Superior temporal gyrus (tissue), 1 donor: ENCODE data around the gene USP3.

Experiments used
- DNase-seq: peaks from one replicate; pipeline ENCODE4 v3.0.0-alpha.2; 2016; ENCODE audit errors: extremely low spot score

The USP3 gene

DNA sequence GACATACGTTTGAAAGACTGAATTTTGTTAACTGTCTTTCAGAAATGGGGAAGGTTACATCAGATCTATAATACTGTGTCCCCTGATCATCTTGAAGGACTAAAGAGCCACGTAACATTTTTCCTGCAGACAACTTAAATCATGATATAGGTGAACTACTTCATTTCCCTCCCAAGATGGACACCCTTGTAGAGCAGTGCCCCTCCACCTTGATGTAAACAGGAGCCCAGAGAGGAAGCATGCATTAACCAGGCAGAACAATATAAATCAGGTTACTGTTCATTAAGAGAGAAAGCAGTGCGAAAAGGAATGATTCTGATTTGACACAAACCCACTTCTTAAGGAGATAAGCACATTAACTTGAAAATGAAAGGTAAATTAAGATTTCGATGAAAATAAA lies 36.1 kb downstream of the USP3 start:
- DNase-seq = no peak

DNA sequence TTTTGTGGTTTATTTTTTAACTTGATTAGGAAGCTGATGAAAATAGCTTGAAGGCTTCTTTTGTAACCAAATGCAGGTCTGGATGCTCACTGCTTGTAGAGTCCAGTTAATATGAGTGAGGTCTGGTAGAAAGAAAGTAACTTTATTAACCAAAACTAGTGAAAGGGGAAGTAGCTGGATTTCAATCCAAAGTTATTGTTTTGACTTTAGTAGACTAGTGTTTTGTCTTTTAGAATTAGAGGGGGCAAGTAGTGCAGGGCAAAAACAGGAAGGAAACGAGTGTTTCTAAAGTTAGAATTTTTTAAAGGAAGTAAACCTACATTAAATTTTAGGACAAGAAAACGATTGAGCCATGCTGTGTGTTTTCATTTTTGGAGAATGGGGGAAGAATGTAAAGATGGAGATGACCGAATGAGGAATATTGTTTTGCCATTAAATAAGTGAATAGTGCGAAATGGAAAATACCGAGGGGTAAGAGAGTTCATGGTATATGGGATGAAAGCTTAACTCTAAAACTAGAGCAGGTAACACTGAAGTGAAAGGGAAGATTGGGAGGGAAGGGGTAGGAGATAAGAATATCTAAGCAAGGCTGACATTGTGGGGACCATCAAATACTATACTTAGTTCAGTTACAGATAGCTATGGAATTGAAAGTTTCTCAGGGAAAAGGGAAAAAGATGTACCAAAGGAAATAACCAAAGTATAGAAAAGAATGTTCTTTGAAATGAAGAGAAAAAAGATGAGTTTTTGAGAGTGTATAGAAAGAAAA lies 40.0 kb downstream of the USP3 start:
- no peak for DNase-seq

DNA sequence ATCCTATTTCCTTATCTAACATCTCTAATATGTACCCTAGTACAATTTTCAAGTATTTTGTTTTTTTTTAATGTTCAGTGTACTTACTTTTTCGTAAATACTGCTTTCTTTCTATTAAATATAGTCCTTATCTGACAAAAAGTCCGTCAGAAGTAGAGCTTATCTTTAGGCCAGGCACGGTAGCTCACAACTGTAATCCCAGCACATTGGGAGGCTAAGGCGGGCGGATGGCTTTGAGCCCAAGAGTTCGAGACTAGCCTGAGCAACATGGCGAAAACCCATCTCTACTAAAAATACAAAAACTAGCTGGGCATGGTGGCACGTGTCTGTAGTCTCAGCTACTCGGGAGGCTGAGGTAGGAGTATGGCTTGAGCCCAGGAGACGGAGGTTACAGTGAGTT lies 41.1 kb downstream of the USP3 start:
- no peak for DNase-seq

DNA sequence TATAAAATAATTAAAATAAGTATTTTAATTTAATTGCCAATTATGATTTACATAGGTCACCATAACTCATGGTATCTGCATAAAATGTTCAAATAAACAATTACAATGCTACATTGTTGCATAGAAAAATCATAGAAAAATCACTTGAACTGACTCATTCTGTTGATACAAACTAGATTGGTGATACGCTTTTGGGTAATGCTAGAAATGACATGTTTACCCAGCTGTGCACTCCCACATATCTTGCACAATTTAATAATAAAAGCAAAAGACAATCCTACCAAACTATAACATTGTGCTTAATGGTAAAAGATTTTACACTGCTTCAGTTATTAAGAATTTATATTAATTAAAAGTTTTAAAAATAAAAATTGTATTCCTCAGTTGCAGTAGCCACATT lies 47.0 kb downstream of the USP3 start:
- no peak for DNase-seq

DNA sequence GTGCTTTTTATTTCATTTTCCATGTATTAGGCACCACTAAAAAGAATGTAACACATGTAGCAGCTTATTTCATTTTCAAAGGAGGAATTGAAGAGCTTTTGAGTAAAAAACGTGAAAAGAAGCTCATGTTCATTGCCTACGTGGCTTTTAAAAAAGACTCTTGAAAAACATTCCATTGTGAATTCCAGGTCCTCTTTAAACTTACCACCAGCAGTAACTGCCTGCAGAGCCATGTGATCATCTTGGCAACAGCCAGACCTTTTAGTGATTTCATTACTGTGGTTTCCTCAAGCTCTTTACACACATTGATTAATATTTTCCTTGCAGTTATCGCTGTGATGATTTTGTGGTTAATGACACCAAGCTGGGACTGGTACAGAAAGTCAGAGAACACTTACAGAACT lies 49.0 kb downstream of the USP3 start:
- no peak for DNase-seq

DNA sequence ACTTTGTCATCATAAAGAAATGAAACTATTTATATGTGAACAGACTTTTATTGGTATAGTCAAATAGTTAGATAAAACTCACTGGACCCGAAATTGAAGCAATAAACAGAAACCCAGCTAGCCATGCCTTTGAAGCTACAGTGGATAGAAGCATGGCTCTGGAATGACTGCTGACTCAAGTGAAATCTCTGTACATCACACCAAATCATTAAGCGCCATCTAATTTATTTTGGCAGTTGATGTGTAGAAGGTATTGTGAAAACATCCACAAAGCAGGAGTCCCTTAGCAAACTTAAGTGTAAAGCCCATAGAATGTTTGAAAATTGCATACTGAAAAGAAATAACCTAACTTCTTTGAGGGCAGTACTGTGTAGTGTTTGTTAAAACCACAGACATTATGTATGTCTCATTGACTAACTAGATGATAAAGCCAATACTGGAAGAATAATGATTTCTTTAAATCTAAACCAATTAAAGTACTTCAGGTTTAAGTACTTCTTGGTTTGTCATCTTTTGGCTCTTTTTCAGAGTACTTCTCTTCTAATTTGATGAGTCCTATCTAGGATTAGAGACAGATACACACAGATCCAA lies 50.0 kb downstream of the USP3 start:
- no peak for DNase-seq

DNA sequence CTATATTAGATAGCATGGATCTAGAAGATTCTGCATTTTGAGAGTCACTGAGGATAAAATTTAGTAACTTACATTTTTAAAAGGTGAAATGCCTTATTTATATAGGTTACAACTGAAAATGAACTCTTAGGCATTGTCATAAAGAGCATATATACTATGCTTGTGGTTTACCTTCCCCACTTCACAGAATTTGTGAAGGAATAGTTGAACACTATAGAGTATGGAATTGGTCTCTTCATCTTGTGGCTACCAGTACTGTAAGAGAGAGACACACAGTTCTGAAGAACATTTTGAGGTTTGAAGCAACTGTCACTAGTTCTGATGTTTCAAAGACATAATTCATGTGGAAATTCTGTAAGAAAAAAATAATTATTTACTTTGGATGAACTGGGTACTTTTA lies 51.1 kb downstream of the USP3 start:
- no peak for DNase-seq

DNA sequence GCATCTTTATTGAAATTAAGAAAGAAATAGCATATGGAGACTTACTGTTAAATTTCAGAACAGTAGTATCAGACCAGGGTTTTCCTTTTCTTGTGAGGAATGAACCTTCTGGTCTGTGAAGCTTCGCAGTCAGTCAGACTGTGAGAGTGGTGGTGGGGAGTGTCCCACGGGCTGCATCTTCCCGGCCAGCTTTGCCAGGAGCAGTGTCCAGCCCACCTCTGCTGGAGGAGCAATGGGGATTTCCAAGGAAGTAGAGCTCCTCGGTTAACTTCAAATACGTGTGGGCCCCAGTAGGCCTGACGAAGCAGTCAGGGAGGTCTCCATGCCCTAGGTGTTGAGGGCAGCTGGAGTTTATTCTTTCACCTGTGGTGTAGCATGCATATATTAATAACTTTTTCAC lies 51.9 kb downstream of the USP3 start:
- no peak for DNase-seq

DNA sequence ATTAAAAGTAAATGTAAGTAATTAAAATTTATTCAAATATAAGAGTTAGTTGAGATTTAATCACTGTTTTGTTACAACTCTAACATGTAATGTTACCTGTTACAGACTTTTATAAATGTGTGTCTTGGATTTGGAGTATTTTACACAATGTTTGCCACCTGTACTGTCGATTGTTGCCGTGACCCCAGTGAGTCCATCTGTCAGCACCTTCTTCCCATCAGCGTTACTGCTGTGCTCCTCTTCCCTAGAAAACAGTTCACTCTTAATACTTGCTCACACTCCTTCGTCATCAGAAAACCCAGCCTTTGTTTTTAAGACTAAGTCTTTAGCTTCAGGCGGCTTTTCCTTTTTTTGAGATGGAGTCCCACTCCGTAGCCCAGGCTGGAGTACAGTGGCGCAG lies 52.3 kb downstream of the USP3 start:
- no peak for DNase-seq

DNA sequence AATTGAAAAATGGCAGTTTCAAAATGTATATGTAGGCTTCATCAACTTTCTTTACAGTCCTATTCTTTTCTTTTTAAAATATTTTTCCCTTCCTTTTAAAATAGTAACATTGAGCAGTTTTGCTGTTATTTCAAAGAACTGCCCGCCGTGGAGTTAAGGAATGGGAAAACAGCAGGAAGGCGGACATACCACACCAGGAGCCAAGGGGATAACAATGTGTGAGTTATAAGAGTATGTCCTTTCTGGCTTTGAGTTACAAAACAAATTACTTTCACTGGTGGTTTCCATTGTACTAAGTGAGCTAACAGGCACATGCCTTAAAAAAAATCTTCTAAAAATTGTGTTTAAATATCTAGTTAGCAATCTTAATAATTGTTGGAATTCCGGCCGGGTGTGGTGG lies 55.4 kb downstream of the USP3 start:
- no peak for DNase-seq

DNA sequence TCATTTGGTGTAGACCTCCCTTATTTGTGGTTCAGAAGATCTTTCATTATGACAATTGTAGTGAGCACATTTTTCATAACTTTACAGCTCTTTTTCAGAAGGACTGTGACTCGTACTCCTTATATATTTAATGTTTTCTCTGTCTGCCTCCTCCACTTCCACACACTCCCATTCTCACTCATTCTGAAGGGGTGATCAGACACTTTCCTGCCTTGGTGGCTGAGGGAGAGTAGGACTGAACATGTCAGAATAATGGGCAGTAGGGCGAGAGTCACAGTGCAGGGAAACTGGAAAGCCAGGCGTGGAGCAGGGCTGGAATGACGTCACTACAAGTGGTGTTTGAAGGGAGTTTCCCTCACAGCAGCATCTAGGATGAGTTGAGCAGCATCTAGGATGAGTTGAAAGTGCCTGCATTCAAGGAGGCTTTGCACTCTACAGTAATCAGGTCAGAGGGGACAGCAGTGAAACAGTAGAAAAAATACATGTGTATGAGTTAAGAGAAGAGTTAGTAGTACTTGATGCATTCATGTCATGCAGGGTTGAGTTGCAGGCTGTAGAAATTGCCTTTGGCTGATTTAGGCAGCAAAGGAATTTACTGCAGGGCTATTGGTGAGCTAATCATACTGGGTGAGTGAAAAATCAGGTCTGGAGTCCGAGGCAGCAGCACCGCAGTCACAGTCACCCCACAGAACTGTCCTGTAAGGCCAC lies 56.5 kb downstream of the USP3 start:
- no peak for DNase-seq

DNA sequence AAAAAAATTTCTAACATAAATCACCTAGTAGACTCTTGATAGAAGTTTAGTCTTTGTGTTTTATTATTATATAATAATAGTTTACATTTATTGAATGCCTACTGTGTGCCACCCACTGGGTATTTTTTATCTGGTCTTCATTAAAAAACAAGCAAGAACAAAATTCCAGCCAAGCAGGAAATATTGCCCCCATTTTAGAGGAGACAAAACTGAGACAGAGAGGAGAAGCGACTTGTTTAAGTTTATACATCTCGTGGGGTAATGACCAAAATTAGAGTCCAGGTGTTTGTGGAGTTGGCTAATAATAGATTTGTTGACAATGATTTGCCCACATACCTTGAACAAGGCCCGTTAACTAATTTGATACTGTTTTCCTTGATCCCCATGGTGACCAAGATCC lies 59.7 kb downstream of the USP3 start:
- DNase-seq = no peak

DNA sequence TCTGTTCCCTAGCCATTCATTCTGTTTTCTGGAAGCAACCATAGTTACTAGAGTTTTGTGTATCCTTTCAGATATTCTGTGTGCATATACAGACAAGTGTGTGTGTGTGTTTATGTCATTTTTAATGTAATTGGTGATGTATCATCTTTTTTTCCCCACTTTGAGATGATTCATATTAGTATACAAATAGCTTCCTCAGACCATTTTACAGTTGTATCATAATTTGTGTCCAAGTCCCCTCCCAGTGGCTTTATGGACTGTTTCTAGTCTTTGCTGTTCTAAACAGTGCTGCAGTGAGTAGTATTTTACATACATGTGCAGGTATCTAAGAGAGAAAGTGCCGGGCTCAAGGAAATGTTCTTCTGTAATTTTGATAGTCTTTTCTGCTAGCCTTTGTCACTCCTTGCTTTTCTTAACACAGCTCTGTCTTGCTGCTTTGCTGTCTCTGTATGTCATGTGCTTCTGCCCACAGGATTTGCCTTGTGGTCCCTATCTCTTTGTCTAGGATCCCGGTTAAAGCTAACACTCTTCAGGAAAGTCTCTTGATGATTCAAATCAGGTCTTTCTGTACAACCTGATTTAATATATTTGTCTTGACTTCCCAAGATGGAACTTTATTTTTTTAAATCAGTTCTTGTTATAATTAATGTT lies 61.3 kb downstream of the USP3 start:
- no peak for DNase-seq

DNA sequence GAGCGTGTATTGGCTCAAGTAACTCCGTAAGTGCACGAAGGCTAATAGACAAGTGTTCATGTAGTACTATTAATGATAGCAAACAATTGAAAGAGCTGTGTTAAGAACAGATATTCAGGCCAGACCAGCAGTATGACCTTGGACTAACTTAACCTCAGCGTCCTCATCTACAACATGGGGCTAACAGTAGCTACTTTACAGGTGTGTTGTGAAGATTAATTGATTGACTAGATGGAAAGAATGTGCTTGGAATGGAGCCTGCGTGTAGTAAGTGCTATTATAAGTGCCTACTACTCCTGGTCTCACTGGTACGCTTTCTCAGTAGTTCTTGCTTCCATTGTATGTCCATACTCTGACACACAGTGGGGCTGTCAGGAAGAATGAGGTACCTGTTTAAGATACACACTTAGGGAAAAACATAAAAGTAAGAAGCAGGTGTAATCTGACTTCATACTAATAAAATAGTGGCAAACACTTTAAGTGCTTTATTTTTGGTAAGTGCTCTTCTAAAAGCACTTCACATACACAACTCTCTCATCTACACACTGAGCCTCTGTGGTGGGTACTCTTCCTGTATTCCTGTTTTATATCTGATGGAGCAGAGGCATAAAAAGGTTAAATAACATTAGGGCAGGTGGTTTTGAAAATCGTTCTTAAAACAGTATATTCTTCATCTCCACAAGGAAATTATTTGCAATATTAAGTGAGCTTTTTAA lies 68.5 kb downstream of the USP3 start:
- no peak for DNase-seq

DNA sequence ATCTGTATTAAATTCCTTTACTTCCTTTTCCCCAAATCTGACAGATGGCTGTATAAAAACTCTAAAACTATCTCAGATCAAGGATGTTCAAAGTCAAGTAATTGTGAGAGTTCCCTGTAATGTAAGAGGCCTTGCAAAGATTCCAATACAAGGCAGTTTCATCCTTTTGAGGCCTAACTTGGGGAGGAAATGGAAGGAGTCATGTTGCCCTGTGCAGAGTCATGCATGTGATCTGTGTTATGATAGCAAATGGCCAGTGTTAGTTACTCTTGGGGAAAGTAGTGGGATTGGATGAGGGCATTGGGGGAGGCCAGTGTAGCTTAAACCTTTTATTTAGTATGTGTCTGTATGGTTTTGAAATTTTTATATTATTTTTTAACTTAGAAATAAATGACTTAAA lies 69.1 kb downstream of the USP3 start:
- DNase-seq = no peak

DNA sequence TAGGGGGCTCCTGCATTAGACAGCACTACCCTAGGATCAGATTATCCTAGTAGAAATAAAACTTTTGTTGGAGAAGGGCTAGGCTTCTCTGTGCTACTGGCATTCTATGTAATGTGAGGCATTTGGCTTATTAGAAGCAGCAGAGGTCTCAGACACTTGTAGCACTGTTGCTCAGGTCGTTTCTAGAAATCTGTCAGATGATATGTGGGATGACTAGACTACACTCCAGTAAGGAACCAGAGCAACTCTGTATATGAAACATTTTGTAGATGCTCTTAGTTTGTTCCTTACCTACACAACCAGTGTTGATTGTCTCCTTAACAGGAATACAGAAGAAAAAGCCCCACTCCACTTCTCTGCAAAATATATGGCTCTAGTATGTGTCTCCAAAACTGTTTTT lies 70.9 kb downstream of the USP3 start:
- DNase-seq = no peak

DNA sequence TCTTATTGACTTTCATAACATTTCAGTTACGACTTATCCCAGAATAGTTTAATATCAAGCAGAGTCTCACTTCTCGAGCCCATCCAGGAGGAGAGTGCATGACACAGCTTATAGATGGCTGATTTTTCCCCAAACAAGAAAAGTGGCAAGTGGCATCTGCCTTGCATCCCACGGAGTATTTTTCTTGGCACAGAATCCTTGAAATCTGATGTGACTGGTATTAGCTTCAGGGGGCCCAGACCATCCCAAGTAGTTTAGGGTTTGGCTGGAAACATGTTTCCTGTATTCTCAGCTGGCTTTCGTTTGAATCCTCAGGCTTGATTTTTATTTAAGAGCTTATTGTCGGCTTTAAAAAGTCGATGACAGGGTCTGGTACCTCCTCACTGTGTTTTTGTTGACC lies 72.0 kb downstream of the USP3 start:
- no peak for DNase-seq

DNA sequence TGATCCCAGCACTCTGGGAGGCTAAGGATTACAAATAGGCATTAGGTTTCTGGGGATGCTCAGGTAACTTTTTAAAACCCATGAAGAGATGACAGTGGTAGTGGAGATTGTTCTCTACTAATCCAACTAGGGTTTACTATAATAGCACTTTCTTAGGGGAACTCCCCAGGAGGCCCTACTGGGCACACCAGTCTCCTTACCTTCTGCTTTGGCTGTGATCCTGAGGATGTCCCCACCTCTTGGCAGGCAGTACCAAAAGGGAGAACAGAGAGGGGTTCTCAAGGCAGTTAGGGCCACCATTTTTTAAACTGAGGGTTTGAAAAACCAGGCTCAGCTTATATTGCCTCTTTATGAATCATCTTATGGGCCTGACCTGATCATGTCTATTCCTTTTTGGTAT lies 77.8 kb downstream of the USP3 start:
- no peak for DNase-seq

DNA sequence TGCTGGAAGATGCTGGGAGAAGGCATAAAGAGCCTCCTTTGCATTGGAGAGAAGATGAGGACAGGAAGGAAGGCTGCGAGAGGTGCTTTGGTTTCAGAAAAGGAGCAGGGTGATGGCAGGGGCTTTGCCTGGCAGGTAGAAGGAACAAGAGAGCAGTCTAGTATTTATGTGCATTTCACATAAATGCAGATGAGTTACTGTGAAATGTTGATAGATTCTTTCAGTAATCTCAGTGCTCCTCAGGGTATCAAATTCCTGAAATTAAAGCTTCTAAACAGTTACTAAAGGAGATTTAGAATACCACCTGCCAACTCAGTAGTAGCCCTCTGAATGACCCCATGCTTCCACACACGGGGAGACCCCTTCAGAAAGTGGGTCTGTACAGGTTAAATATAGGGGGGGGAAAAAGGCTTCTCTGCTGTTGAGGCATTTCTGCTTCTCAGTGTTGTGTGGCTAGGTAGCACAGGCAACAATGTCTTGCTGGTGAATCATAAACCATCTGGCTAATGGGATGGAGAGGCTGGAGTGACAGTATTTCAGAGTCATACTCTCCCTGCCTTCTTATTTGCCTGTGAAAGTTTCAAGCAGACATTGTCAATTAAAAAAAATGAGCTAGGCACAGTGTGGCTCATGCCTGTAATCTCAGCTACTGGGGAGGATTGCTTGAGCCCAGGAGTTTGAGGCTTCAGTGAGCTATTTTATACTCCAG lies 78.5 kb downstream of the USP3 start:
- DNase-seq = no peak

DNA sequence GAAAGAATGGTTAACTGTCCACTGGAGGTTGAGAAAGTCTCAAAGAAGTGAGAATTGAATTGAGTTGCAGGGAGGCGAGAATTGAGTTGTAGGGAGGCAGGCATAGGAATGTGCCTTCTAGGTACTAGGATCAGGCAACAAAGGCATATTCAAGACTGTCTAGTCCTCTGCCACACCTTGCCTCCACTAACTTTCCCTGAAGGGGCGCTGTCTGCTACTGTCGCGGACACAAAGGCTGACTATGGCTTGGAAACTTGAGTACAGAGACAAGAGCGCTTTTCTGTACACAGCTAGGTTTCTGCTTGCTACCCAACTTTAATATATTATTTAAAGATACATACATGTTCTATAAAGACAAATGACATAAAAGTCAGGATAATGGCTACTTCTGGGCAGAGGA lies 82.4 kb downstream of the USP3 start:
- no peak for DNase-seq

DNA sequence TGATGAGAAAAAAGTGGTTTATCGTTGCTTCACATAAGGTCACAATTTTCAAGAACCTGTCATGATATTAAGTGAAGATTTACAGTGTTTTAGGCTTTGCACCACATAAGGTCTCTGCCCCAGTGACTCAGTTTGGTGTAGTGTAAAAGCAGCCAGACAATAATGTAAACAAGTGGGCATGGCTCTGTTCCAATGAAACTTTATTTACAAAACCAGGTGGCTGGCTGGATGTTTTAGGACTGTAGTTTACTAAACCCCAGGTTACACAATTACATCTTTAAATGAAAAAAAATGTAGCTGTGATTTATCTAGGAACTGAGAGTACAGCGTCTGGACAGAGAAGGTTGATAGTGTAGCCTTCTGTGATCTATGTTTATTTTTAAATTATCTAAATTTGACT lies 83.1 kb downstream of the USP3 start:
- DNase-seq = no peak

DNA sequence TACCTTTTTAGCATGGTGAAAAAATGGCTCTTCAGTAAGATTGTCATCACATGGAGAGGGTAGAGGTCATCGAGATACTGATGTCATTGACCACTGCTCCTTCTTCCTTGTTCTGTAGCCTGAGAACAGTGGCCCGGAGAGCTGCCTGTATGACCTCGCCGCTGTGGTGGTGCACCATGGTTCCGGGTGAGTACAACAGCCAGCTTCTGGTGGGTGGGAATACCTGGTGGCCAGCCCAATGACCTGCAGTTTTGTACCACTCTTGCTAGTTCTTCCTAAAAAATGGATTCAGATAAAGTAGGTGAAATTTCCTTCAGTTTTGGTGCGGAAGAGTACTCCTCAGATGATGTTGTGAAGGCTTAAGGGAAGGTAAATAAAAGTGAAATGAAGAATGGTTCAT lies 84.4 kb downstream of the USP3 start:
- DNase-seq = no peak
